GM12878 (cell line): ENCODE results near the gene HEXIM1. TPM values are rescaled to one million over a fixed set of nuclear protein-coding genes. Genes with fewer than 3 reads are reported as not detected.
A peak's percentile ranks its signal among the peaks of the same experiment; 100 is the strongest.

Experiments
- ATF7 ChIP-seq: fragments of 450-650 bp; IDR thresholded peaks from 2 replicates; pipeline ENCODE4 v1.6.1; 2016; ENCODE audit warnings: low read depth, mild to moderate bottlenecking
- BACH1 ChIP-seq: fragments of 450-650 bp; IDR thresholded peaks from 2 replicates; pipeline ENCODE4 v1.6.1; 2017; ENCODE audit warnings: mild to moderate bottlenecking, borderline replicate concordance
- BMI1 ChIP-seq: fragments of 450-650 bp; IDR thresholded peaks from 2 replicates; pipeline ENCODE4 v1.6.1; 2016; ENCODE audit warnings: mild to moderate bottlenecking, moderate library complexity, borderline replicate concordance
- CBFB ChIP-seq: IDR thresholded peaks from 2 replicates; pipeline ENCODE4 v1.6.1; 2016; ENCODE audit warnings: antibody characterized with exemption, low read depth
- CEBPB ChIP-seq, 2 experiments: fragments of 150-350 bp in 1 of 2; IDR thresholded peaks; 2 replicates each; pipeline ENCODE4 v1.6.1; 2012 to 2014; ENCODE audit warnings: low read depth in 2 of 2, low read length in 2 of 2, borderline replicate concordance in 1 of 2, inconsistent platforms in 1 of 2
- CHD2 ChIP-seq: IDR thresholded peaks from 2 replicates; pipeline ENCODE4 v1.6.1; 2011; ENCODE audit warnings: low read depth, low read length, improper control_type of control experiment, borderline replicate concordance
- ESRRA ChIP-seq: IDR thresholded peaks from 2 replicates; pipeline ENCODE4 v1.6.1; 2012; ENCODE audit warnings: mild to moderate bottlenecking, low read length, improper control_type of control experiment
- EZH2 ChIP-seq: IDR thresholded peaks from 2 replicates; pipeline ENCODE4 v1.6.1; 2012; ENCODE audit warnings: low read depth, mild to moderate bottlenecking, control low read depth, inconsistent platforms, low read length, borderline replicate concordance; ENCODE audit not compliant: control insufficient read depth
- HDAC2 ChIP-seq: fragments of 200-600 bp; sonication (generic); IDR thresholded peaks from 2 replicates; pipeline ENCODE4 v1.6.1; 2017
- IKZF1 ChIP-seq: fragments of 450-650 bp; conservative IDR thresholded peaks from 2 replicates; pipeline ENCODE4 v1.6.1; 2017; ENCODE audit warnings: antibody characterized with exemption, mild to moderate bottlenecking
- IRF4 ChIP-seq: IDR thresholded peaks from 2 replicates; pipeline ENCODE4 v1.6.1; 2011; ENCODE audit warnings: low read depth, low read length
- MEF2B ChIP-seq: fragments of 450-650 bp; IDR thresholded peaks from 2 replicates; pipeline ENCODE4 v1.6.1; 2018; ENCODE audit warnings: mild to moderate bottlenecking, moderate library complexity; ENCODE audit not compliant: partially characterized antibody, poor library complexity, severe bottlenecking
- NBN ChIP-seq: fragments of 450-650 bp; IDR thresholded peaks from 2 replicates; pipeline ENCODE4 v1.6.1; 2016
- NFIC ChIP-seq: IDR thresholded peaks from 2 replicates; pipeline ENCODE4 v1.6.1; 2012; ENCODE audit warnings: low read depth, mild to moderate bottlenecking, inconsistent platforms, low read length, moderate library complexity
- NR2C1 ChIP-seq: fragments of 450-650 bp; IDR thresholded peaks from 2 replicates; pipeline ENCODE4 v1.6.1; 2017; ENCODE audit warnings: antibody characterized with exemption, mild to moderate bottlenecking, moderate library complexity
- PML ChIP-seq: IDR thresholded peaks from 2 replicates; pipeline ENCODE4 v1.6.1; 2012; ENCODE audit warnings: low read length, inconsistent platforms
- POLR2A ChIP-seq: IDR thresholded peaks from 2 replicates; pipeline ENCODE4 v1.6.1; 2011; ENCODE audit warnings: low read depth, mild to moderate bottlenecking, low read length
- POLR2AphosphoS5 ChIP-seq: IDR thresholded peaks from 2 replicates; pipeline ENCODE4 v1.6.1; 2011; ENCODE audit warnings: mild to moderate bottlenecking, low read length, inconsistent platforms
- RUNX3 ChIP-seq: IDR thresholded peaks from 2 replicates; pipeline ENCODE4 v1.6.1; 2012; ENCODE audit warnings: low read length, inconsistent platforms
- SIX5 ChIP-seq: IDR thresholded peaks from 2 replicates; pipeline ENCODE4 v1.6.1; 2011; ENCODE audit warnings: mild to moderate bottlenecking, low read depth, low read length, moderate library complexity; ENCODE audit not compliant: severe bottlenecking
- SMAD1 ChIP-seq: fragments of 450-650 bp; IDR thresholded peaks from 2 replicates; pipeline ENCODE4 v1.6.1; 2018; ENCODE audit warnings: mild to moderate bottlenecking, low read depth; ENCODE audit not compliant: partially characterized antibody
- SMAD5 ChIP-seq: IDR thresholded peaks from 2 replicates; pipeline ENCODE4 v1.6.1; 2016; ENCODE audit warnings: antibody characterized with exemption, low read depth
- ZNF207 ChIP-seq: fragments of 450-650 bp; IDR thresholded peaks from 2 replicates; pipeline ENCODE4 v1.6.1; 2014; ENCODE audit warnings: antibody characterized with exemption, mild to moderate bottlenecking, borderline replicate concordance
- polyA plus RNA-seq, 11 experiments: library from polyadenylated mRNA; depleted of rRNA in 4 of 11; unstranded in 6 of 11; stranded (reverse) in 5 of 11; fragments of >200 nt; fragmentation: Nextera tagmentation in 4 of 11; fragmentation: Illumina TruSeq in 1 of 11; extraction: Ambion mirVana in 4 of 11; extraction: Trizol in 1 of 11; gene quantifications; 1 replicate in 1 of 11; 2 replicates in 10 of 11; pipeline versions ENCODE4 v1.2.1 to v1.2.3, GENCODE V29; 2011 to 2016; ENCODE audit warnings: inconsistent platforms in 2 of 11, missing spikeins in 2 of 11, low read depth in 1 of 11
- total RNA-seq, 4 experiments: library from RNA; depleted of rRNA in 3 of 4; stranded (reverse); fragments of >200 nt in 3 of 4; fragmentation: Illumina TruSeq in 1 of 4; extraction: Trizol in 1 of 4; gene quantifications; 2 replicates each; pipeline versions ENCODE4 v1.2.1 to v1.2.3, GENCODE V29; 2013 to 2021
- TF ChIP-seq, protein P1 (sequence below): IDR thresholded peaks from 2 replicates; pipeline ENCODE4 v1.6.1; 2012; ENCODE audit warnings: mild to moderate bottlenecking, low read depth, low read length
- TF ChIP-seq, protein P2 (sequence below): fragments of 450-650 bp; IDR thresholded peaks from 2 replicates; pipeline ENCODE4 v1.6.1; 2018; ENCODE audit warnings: mild to moderate bottlenecking, low read depth, moderate library complexity; ENCODE audit not compliant: partially characterized antibody

The HEXIM1 gene
- total and polyA plus RNA-seq, 10 of the 15 experiments (the other 5 are each of a cell fraction or from before 2014, with no cell fraction given), result 1.9 to 24.1 (median 9.0) TPM

DNA sequence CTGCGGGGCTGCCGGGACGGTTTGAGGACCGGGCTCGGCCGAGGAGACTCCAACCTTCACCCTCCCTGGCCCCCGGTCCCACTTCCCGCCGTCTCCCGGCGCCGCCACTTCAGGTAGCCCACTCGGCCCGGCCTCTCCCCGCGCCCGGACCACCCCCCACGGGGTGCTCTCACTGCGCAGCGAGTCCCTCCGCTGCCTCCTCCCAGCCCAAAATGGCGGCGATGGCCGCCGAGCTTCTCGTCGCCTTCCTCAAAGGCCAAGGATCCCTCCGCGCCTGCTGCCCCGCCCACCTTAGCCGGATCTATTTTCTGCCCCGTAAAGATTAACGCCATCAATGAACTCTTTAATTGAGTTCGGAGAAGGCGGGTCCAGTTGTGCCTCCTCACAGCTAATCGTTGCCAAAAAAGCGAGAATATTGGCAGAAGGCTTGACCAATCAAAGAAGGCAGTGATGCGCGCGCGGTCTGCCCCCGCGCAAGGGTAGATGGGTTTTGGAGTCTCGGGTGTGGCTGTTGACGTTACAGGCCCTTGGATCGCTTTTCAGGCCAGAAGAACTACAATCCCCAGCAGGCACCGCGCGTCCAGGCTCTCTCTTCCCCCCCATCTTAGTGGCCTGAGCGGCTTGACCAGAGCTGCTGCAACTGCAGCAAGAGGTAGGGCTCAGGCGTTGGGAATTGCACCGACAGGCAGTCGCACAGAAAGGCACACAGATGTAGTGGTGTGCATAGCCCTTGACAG is 13.2 kb downstream of the HEXIM1 start, which contains the start of gene HEXIM2 (continued):
- TF ChIP-seq SMAD5 (peak; percentile 92), ZNF207 (peak; percentile 92), NR2C1 (peak; percentile 90), EZH2 (no peak), BMI1 (no peak), ESRRA (no peak), RUNX3 (peak; percentile 56), NBN (peak; percentile 77), ATF7 (peak; percentile 88), NFIC (no peak; the same call in 1 of the 2 replicates), HDAC2 (no peak), IKZF1 (peak; percentile 97), CHD2 (peak; percentile 98), SMAD1 (peak; percentile 75), SIX5 (peak; percentile 94), PML (peak; percentile 96), POLR2A (peak; percentile 95), CBFB (no peak; the same call in 1 of the 2 replicates), POLR2AphosphoS5 (peak; percentile 95), IRF4 (peak; percentile 63), MEF2B (peak; percentile 7), BACH1 (peak; percentile 77; the same call in 1 of the 2 replicates), CEBPB (IDR thresholded peaks at IDR 0.05; ENCODE audit: borderline replicate concordance in 1 of 2, low read depth in 2 of 2, low read length in 2 of 2) (no peak)
- TF ChIP-seq, protein P1, sequence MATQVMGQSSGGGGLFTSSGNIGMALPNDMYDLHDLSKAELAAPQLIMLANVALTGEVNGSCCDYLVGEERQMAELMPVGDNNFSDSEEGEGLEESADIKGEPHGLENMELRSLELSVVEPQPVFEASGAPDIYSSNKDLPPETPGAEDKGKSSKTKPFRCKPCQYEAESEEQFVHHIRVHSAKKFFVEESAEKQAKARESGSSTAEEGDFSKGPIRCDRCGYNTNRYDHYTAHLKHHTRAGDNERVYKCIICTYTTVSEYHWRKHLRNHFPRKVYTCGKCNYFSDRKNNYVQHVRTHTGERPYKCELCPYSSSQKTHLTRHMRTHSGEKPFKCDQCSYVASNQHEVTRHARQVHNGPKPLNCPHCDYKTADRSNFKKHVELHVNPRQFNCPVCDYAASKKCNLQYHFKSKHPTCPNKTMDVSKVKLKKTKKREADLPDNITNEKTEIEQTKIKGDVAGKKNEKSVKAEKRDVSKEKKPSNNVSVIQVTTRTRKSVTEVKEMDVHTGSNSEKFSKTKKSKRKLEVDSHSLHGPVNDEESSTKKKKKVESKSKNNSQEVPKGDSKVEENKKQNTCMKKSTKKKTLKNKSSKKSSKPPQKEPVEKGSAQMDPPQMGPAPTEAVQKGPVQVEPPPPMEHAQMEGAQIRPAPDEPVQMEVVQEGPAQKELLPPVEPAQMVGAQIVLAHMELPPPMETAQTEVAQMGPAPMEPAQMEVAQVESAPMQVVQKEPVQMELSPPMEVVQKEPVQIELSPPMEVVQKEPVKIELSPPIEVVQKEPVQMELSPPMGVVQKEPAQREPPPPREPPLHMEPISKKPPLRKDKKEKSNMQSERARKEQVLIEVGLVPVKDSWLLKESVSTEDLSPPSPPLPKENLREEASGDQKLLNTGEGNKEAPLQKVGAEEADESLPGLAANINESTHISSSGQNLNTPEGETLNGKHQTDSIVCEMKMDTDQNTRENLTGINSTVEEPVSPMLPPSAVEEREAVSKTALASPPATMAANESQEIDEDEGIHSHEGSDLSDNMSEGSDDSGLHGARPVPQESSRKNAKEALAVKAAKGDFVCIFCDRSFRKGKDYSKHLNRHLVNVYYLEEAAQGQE, result peak; percentile 44
- TF ChIP-seq, protein P2, sequence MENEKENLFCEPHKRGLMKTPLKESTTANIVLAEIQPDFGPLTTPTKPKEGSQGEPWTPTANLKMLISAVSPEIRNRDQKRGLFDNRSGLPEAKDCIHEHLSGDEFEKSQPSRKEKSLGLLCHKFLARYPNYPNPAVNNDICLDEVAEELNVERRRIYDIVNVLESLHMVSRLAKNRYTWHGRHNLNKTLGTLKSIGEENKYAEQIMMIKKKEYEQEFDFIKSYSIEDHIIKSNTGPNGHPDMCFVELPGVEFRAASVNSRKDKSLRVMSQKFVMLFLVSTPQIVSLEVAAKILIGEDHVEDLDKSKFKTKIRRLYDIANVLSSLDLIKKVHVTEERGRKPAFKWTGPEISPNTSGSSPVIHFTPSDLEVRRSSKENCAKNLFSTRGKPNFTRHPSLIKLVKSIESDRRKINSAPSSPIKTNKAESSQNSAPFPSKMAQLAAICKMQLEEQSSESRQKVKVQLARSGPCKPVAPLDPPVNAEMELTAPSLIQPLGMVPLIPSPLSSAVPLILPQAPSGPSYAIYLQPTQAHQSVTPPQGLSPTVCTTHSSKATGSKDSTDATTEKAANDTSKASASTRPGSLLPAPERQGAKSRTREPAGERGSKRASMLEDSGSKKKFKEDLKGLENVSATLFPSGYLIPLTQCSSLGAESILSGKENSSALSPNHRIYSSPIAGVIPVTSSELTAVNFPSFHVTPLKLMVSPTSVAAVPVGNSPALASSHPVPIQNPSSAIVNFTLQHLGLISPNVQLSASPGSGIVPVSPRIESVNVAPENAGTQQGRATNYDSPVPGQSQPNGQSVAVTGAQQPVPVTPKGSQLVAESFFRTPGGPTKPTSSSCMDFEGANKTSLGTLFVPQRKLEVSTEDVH, result peak; percentile 36
